Measurements from ENCODE around the gene CLDN19.

The CLDN19 gene

GRCh38 chr1:42784946-42785693 is 45.1 kb upstream of the CLDN19 start, which contains the start of gene TMEM269:
TMEM269 (plus strand) TSS chr1:42784991; CDS start chr1:42789894, 4,903 bp downstream.
- Histone ChIP-seq H3K4me1 (ENCODE audit: insufficient read depth, low read length, poor library complexity, severe bottlenecking) (no peaks in the 10 kb centered on the region), H3K27me3 (ENCODE audit: insufficient read depth, low read length, poor library complexity, severe bottlenecking) (no peaks in the 10 kb centered on the region), H3K9me3 (ENCODE audit: insufficient read depth, low read depth, low read length) (no peaks in the 10 kb centered on the region), H3K9ac (ENCODE audit: low read depth, low read length, poor library complexity, severe bottlenecking) (no peak within 1 kb of the TSS), H4K20me1 (ENCODE audit: insufficient read depth, low read length, poor library complexity, severe bottlenecking) (no peaks in the 10 kb centered on the region), H3K79me2 (ENCODE audit: insufficient read depth, low read length) (no peaks in the 10 kb centered on the region), H2AFZ (ENCODE audit: low read length) (no peak within 1 kb of the TSS), H3K4me3 (ENCODE audit: low read length, poor library complexity, severe bottlenecking) (no peak within 1 kb of the TSS), H3K4me2 (ENCODE audit: low read depth, low read length, poor library complexity, severe bottlenecking) (no peak within 1 kb of the TSS), H3K36me3 (ENCODE audit: insufficient read depth, low read length) (no peaks in the 10 kb centered on the region), H3K9me2 (replicated peaks; ENCODE audit: low read depth, low read length) (no peaks in the 10 kb centered on the region), H3F3A (ENCODE audit: low read depth) (no peaks in the 10 kb centered on the region)
- TF ChIP-seq EZH2phosphoT487 (IDR thresholded peaks at IDR 0.05; ENCODE audit: borderline replicate concordance) (no peak), CTCF (conservative IDR thresholded peaks at IDR 0.05; ENCODE audit: low read length) (no peak)

GRCh38 chr1:42784547-42784945 is 44.5 kb upstream of the CLDN19 start:
- Histone ChIP-seq H3K9ac (ENCODE audit: low read depth, low read length, poor library complexity, severe bottlenecking) (no peak overlapping the region), H3K27me3 (ENCODE audit: insufficient read depth, low read length, poor library complexity, severe bottlenecking) (no peaks in the 10 kb centered on the region), H3K4me1 (ENCODE audit: insufficient read depth, low read length, poor library complexity, severe bottlenecking) (no peaks in the 10 kb centered on the region), H3F3A (ENCODE audit: low read depth) (no peaks in the 10 kb centered on the region), H2AFZ (ENCODE audit: low read length) (no peak overlapping the region), H3K36me3 (ENCODE audit: insufficient read depth, low read length) (no peaks in the 10 kb centered on the region), H3K79me2 (ENCODE audit: insufficient read depth, low read length) (no peaks in the 10 kb centered on the region), H3K4me3 (ENCODE audit: low read length, poor library complexity, severe bottlenecking) (no peak overlapping the region), H3K9me2 (replicated peaks; ENCODE audit: low read depth, low read length) (no peaks in the 10 kb centered on the region), H3K4me2 (ENCODE audit: low read depth, low read length, poor library complexity, severe bottlenecking) (no peak overlapping the region), H3K9me3 (ENCODE audit: insufficient read depth, low read depth, low read length) (no peaks in the 10 kb centered on the region), H4K20me1 (ENCODE audit: insufficient read depth, low read length, poor library complexity, severe bottlenecking) (no peaks in the 10 kb centered on the region)
- TF ChIP-seq CTCF (conservative IDR thresholded peaks at IDR 0.05; ENCODE audit: low read length) (no peak), EZH2phosphoT487 (IDR thresholded peaks at IDR 0.05; ENCODE audit: borderline replicate concordance) (no peak)

- Histone ChIP-seq H3K79me2 (ENCODE audit: insufficient read depth, low read length) (peaks cover 4% of the 10 kb centered on the region; the same call in 1 of the 2 replicates), H3K4me2 (ENCODE audit: low read depth, low read length, poor library complexity, severe bottlenecking) (no peak overlapping the region), H3K9me3 (ENCODE audit: insufficient read depth, low read depth, low read length) (no peaks in the 10 kb centered on the region), H3K36me3 (ENCODE audit: insufficient read depth, low read length) (no peaks in the 10 kb centered on the region), H3K4me3 (ENCODE audit: low read length, poor library complexity, severe bottlenecking) (no peak overlapping the region), H3K4me1 (ENCODE audit: insufficient read depth, low read length, poor library complexity, severe bottlenecking) (no peaks in the 10 kb centered on the region), H2AFZ (ENCODE audit: low read length) (no peak overlapping the region), H3K27me3 (ENCODE audit: insufficient read depth, low read length, poor library complexity, severe bottlenecking) (no peaks in the 10 kb centered on the region), H3K9ac (ENCODE audit: low read depth, low read length, poor library complexity, severe bottlenecking) (no peak overlapping the region), H3K9me2 (replicated peaks; ENCODE audit: low read depth, low read length) (no peaks in the 10 kb centered on the region), H4K20me1 (ENCODE audit: insufficient read depth, low read length, poor library complexity, severe bottlenecking) (no peaks in the 10 kb centered on the region), H3F3A (ENCODE audit: low read depth) (no peaks in the 10 kb centered on the region)
- TF ChIP-seq CTCF (conservative IDR thresholded peaks at IDR 0.05; ENCODE audit: low read length) (no peak), EZH2phosphoT487 (IDR thresholded peaks at IDR 0.05; ENCODE audit: borderline replicate concordance) (no peak)
These were observed 43.1 kb upstream of the CLDN19 start for GRCh38 chr1:42783092-42783491.
